Measurements from ENCODE around the gene AATK. TPM values are rescaled to one million over a fixed set of nuclear protein-coding genes. Genes with fewer than 3 reads are reported as not detected.

Gene AATK
- total RNA-seq, 1 donor from 2014 or later: 8.9 TPM

- DNase-seq (ENCODE audit: extremely low read depth, low read depth, low spot score): no peak
These were observed 68.7 kb downstream of the AATK start for GRCh38 chr17:81097134-81097942.

- no peak for DNase-seq (ENCODE audit: extremely low read depth, low read depth, low spot score)
These were observed 69.3 kb downstream of the AATK start for GRCh38 chr17:81096741-81097133.

- DNase-seq (ENCODE audit: extremely low read depth, low read depth, low spot score): no peak
These were observed 70.6 kb downstream of the AATK start for GRCh38 chr17:81095383-81095762.

GRCh38 chr17:81094509-81095382 is 71.3 kb downstream of the AATK start:
- DNase-seq (ENCODE audit: extremely low read depth, low read depth, low spot score): peak; percentile 75

GRCh38 chr17:81093619-81094508 is 72.2 kb downstream of the AATK start:
- no peak for DNase-seq (ENCODE audit: extremely low read depth, low read depth, low spot score)

- DNase-seq (ENCODE audit: extremely low read depth, low read depth, low spot score): no peak
These were observed 73.4 kb downstream of the AATK start for GRCh38 chr17:81092518-81093095.

- no peak for DNase-seq (ENCODE audit: extremely low read depth, low read depth, low spot score)
These were observed 74.1 kb downstream of the AATK start for GRCh38 chr17:81091774-81092517.

GRCh38 chr17:81091154-81091553 is 74.9 kb downstream of the AATK start:
- no peak for DNase-seq (ENCODE audit: extremely low read depth, low read depth, low spot score)

GRCh38 chr17:81090361-81091136 is 75.5 kb downstream of the AATK start:
- DNase-seq (ENCODE audit: extremely low read depth, low read depth, low spot score): no peak

- DNase-seq (ENCODE audit: extremely low read depth, low read depth, low spot score): no peak
These were observed 79.1 kb downstream of the AATK start for GRCh38 chr17:81086789-81087551.

- DNase-seq (ENCODE audit: extremely low read depth, low read depth, low spot score): no peak
These were observed 80.6 kb downstream of the AATK start for GRCh38 chr17:81085420-81085911.

GRCh38 chr17:81084680-81085419 is 81.2 kb downstream of the AATK start:
- no peak for DNase-seq (ENCODE audit: extremely low read depth, low read depth, low spot score)

- no peak for DNase-seq (ENCODE audit: extremely low read depth, low read depth, low spot score)
These were observed 82.8 kb downstream of the AATK start for GRCh38 chr17:81083125-81083765.

GRCh38 chr17:81082177-81083073 is 83.6 kb downstream of the AATK start:
- no peak for DNase-seq (ENCODE audit: extremely low read depth, low read depth, low spot score)

GRCh38 chr17:81081222-81082176 is 84.5 kb downstream of the AATK start:
- no peak for DNase-seq (ENCODE audit: extremely low read depth, low read depth, low spot score)
